ENCODE measurements around the gene FBRSL1.

Gene FBRSL1

GRCh38 chr12:132454933-132455418 lies 35.0 kb upstream of the FBRSL1 start:
- no peak overlapping the region for H3K4me3 ChIP-seq (replicated peaks in 1 of 2; ENCODE audit: low read depth in 2 of 2, low read length in 2 of 2)
- DNase-seq (ENCODE audit: low read depth in 2 of 2), result no peak
- no peak for TF ChIP-seq CTCF (IDR thresholded peaks at IDR 0.05; ENCODE audit: low read depth, low read length)

- no peak for DNase-seq (ENCODE audit: low read depth in 2 of 2)
- no peak overlapping the region for H3K4me3 ChIP-seq (replicated peaks in 1 of 2; ENCODE audit: low read depth in 2 of 2, low read length in 2 of 2)
- no peak for TF ChIP-seq CTCF (IDR thresholded peaks at IDR 0.05; ENCODE audit: low read depth, low read length)
These were observed 34.4 kb upstream of the FBRSL1 start for GRCh38 chr12:132455565-132455964.

- no peak for DNase-seq (ENCODE audit: low read depth in 2 of 2)
- no peak overlapping the region for H3K4me3 ChIP-seq (replicated peaks in 1 of 2; ENCODE audit: low read depth in 2 of 2, low read length in 2 of 2)
- TF ChIP-seq CTCF (IDR thresholded peaks at IDR 0.05; ENCODE audit: low read depth, low read length), result no peak
These were observed 33.6 kb upstream of the FBRSL1 start for GRCh38 chr12:132456186-132456943.

GRCh38 chr12:132456944-132457495 lies 32.9 kb upstream of the FBRSL1 start:
- DNase-seq (ENCODE audit: low read depth in 2 of 2), result no peak
- no peak overlapping the region for H3K4me3 ChIP-seq (replicated peaks in 1 of 2; ENCODE audit: low read depth in 2 of 2, low read length in 2 of 2)
- TF ChIP-seq CTCF (IDR thresholded peaks at IDR 0.05; ENCODE audit: low read depth, low read length), result no peak

- no peak for TF ChIP-seq CTCF (IDR thresholded peaks at IDR 0.05; ENCODE audit: low read depth, low read length)
- no peak for DNase-seq (ENCODE audit: low read depth in 2 of 2)
- no peak overlapping the region for H3K4me3 ChIP-seq (replicated peaks in 1 of 2; ENCODE audit: low read depth in 2 of 2, low read length in 2 of 2)
These were observed 31.5 kb upstream of the FBRSL1 start for GRCh38 chr12:132458441-132458840.

GRCh38 chr12:132458846-132459641 lies 30.9 kb upstream of the FBRSL1 start:
- H3K4me3 ChIP-seq (replicated peaks in 1 of 2; ENCODE audit: low read depth in 2 of 2, low read length in 2 of 2), result no peak overlapping the region
- TF ChIP-seq CTCF (IDR thresholded peaks at IDR 0.05; ENCODE audit: low read depth, low read length), result no peak
- no peak for DNase-seq (ENCODE audit: low read depth in 2 of 2)

Data from cardiac fibroblast (primary cell).